IMR-90 (cell line): ENCODE data around the gene ETFA.

ENCODE experiments used
- BHLHE40 ChIP-seq: fragments of 150-350 bp; IDR thresholded peaks from 2 replicates; pipeline ENCODE4 v1.6.1; 2016; ENCODE audit warnings: mild to moderate bottlenecking, low read depth, low read length
- CEBPB ChIP-seq: IDR thresholded peaks from 2 replicates; pipeline ENCODE4 v1.6.1; 2012; ENCODE audit warnings: low read depth, low read length, improper control_type of control experiment
- CHD1 ChIP-seq: IDR thresholded peaks from 2 replicates; pipeline ENCODE4 v1.6.1; 2012; ENCODE audit warnings: low read depth, low read length, improper control_type of control experiment
- CTCF ChIP-seq: conservative IDR thresholded peaks from 2 replicates; pipeline ENCODE4 v1.5.1; 2012; ENCODE audit warnings: mild to moderate bottlenecking, low read depth, low read length, improper control_type of control experiment
- MAFK ChIP-seq: IDR thresholded peaks from 2 replicates; pipeline ENCODE4 v1.6.1; 2012; ENCODE audit warnings: low read depth, low read length, improper control_type of control experiment
- MAZ ChIP-seq: IDR thresholded peaks from 2 replicates; pipeline ENCODE4 v1.6.1; 2012; ENCODE audit warnings: low read depth, mild to moderate bottlenecking, low read length, improper control_type of control experiment, moderate library complexity, borderline replicate concordance
- POLR2A ChIP-seq: IDR thresholded peaks from 2 replicates; pipeline ENCODE4 v1.6.1; 2012; ENCODE audit warnings: mild to moderate bottlenecking, low read depth, low read length
- RAD21 ChIP-seq: IDR thresholded peaks from 2 replicates; pipeline ENCODE4 v1.6.1; 2012; ENCODE audit warnings: low read length, improper control_type of control experiment
- RCOR1 ChIP-seq: IDR thresholded peaks from 2 replicates; pipeline ENCODE4 v1.6.1; 2012; ENCODE audit warnings: mild to moderate bottlenecking, low read length, improper control_type of control experiment; ENCODE audit not compliant: insufficient replicate concordance
- SMC3 ChIP-seq: fragments of 150-350 bp; IDR thresholded peaks from 2 replicates; pipeline ENCODE4 v1.6.1; 2016; ENCODE audit warnings: low read depth, mild to moderate bottlenecking, antibody characterized with exemption, low read length, moderate library complexity

DNA sequence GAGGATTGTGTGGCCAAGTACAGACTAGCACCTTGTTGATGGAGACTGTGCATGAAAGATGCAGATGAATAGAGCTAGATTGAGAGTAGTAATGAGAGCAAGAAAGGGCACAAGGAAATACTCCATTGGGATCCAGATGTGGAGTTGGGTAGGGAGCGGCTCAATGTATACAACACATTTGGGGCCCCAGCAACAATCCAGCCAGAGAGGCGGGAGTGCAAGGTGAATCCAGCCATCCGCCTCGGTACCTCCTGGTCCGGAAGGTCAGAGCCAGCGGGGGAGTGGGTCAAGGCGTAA is 34.3 kb upstream of the ETFA start:
- TF ChIP-seq CTCF (no peak), SMC3 (no peak), CEBPB (no peak), BHLHE40 (no peak), POLR2A (no peak), RAD21 (no peak), MAZ (no peak), MAFK (no peak), CHD1 (no peak), RCOR1 (no peak)
